Measurements from ENCODE around the gene MTREX.
"Not testable (repeated sequence)": the region's sequence is repeated elsewhere in the genome, so short reads cannot be mapped to it uniquely, and the experiment has no call there.

Gene MTREX

DNA sequence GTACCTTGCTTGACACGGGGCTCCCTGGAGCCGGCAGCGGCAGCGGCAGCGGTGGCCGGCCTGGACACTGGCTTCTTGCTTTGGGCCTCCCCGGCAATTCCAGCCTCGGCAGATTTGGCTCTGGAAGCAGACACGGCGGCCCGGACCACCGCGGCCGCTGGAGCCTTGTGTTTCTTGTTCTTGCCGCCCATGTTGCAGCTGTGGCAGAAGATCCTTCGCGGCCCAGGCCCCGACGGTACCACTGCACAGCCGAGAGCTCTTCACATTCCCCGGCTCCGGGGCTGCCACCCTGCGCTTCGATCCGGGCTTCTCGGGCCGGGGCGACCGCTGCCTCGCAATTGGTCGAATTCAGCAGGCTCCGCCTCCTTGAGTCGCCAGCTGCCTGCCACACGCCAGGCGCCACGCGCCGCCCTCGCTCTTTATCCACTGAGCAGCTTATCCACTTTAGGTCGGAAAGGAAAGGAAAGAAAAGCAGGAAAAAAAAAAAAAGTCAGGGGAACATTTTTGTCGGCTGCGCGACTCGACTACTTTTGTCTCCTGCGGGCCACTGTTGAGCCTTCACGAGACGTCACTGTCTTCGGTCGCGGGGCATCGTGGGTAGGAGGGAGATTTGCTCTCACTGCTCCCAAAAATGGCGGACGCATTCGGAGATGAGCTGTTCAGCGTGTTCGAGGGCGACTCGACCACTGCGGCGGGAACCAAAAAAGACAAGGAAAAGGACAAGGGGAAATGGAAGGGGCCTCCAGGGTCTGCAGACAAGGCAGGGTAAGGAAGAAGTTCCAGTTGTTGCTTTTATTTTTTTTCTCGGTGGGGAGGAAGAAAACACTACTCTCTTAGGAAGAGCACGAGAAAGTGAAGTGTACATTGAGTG is at the start of gene MTREX, which contains the start of gene DHX29:
MTREX (plus strand) TSS at position 607 of the 871 bp plus-strand sequence; CDS start at position 632, 25 bp downstream.
DHX29 (minus strand) TSS at position 312 of the 871 bp plus-strand sequence; CDS start at position 191, 121 bp downstream.
- peak; percentile 90 for DNase-seq (ENCODE audit: low read depth)

- no peak for DNase-seq (ENCODE audit: low read depth)
Measured at GRCh38 chr5:55258339-55258738, 49.5 kb upstream of the MTREX start.

DNA sequence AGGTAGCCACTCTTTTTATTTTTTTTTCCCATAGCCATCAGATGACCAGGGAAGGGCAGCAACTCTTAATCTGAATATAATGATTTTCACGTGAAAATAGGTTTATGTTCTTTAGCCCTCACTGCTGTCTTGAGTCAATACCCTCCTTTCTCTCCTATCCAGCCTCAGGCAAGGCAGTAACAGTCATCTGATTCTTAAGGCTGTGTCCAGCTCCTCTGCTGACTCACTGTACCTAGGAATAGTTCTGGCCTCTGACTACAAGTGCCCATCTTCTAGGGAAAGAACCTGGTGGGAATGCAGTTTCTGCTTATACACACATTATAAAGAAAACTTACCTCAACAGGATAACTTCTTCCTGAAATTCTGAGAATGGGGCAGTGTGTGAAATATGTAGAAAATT is 31.0 kb upstream of the MTREX start:
- no peak for DNase-seq (ENCODE audit: low read depth)

- peak; percentile 5 for DNase-seq (ENCODE audit: low read depth)
Measured at GRCh38 chr5:55278778-55279177, 29.0 kb upstream of the MTREX start.

DNA sequence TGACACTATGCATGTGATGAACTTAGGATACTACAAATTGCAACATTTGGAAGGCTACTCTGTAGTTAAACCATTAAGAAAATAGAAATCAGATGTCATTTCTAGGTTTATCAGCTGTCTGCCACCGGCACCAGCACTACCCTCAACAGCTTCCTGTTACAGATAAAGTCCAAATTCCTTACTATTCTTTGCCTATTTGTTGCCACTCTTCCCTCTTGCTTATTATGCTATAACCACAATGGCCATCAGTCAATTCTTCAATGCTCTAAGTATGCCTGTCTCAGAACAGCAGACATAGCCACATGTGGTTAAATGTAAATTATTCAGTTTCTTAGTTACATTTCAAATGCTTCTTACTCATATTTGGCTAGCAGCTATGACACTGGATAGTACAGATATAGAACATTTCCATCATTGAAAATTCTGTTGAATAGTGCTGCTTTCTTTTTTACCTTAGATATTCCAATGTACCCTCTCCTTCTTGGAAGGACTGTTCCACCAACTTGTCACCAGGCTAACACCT is 21.3 kb upstream of the MTREX start:
- DNase-seq (ENCODE audit: low read depth): no peak

- DNase-seq (ENCODE audit: low read depth): no peak
Measured at GRCh38 chr5:55289808-55290207, 18.0 kb upstream of the MTREX start.

DNA sequence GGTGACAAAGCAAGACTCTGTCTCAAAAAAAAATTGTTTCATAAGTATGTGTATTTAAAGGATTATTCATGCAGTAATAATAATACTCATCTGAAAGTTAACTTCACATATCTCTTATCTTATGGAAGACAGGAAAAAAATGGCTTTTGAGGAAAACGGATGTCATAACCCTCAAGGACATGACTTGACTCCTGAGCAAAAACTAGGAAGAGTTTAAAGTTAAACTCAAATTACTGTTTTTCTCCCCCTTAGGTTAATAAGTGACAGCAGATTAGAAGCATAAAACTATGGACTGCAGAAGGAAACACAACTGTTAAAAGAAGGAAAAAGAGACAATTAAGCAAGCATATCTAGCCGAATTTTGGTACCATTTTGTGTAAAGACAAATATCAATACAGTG is 16.8 kb upstream of the MTREX start:
- DNase-seq (ENCODE audit: low read depth): no peak

DNA sequence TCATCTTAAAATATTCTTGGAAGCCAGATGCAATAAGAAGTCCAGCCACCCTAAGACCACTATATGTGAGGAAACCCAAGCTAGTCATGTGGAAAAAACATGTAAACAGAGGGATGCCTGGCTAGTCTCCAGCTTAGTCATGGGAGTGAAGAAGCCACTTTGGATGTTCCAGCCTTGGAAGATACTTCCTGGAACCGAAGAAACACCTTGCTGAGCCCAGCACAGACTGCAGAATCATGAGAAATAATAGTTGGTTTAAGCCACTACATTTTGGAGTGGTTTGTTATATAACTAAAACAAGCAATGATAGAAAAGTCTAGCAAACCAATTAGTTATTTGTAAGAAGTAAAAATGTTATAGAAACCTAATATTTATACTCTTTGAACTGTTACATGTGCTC is 12.9 kb upstream of the MTREX start:
- no peak for DNase-seq (ENCODE audit: low read depth)

DNA sequence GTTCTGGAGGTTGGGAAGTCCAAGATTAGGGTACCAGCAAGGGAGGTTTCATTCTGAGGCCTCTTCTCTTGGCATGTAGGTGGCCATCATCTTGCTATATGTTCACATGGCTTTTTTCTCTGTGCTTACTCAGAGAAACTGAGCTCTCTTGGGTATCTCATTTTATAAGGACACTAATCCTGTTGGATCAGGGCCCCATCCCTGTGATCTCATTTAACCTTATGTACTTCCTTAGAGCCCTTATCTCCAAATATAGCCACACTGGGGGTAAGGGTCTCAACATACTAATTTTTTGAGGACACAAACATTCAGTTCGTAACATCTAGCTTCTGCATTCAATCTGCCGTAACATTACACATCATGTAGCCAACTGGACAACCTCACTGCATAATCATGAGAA is 6.9 kb upstream of the MTREX start:
- no peak for DNase-seq (ENCODE audit: low read depth)

GRCh38 chr5:55303238-55303690 is 4.5 kb upstream of the MTREX start:
- peak; percentile 91 for DNase-seq (ENCODE audit: low read depth)

DNA sequence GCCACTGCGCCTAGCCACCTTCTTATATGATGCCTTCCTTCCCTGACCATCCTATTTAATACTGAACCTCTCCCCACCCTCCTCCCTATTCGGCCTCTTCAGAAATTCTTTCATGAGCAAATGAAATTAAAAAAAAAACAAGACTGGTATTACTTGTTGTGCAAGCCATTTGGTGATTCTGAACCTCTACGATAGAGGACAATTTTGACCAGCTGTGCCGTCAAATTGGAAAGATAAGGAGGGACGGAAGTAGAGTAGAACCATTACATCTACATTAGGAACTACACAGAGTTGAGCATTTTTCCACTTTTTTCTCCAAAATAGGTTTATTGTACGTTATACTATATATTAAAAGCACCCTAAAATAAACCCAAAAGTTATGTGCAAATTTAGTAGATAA is 3.2 kb upstream of the MTREX start:
- DNase-seq (ENCODE audit: low read depth): no peak

GRCh38 chr5:55305345-55305744 is 2.4 kb upstream of the MTREX start:
- no peak for DNase-seq (ENCODE audit: low read depth)

DNA sequence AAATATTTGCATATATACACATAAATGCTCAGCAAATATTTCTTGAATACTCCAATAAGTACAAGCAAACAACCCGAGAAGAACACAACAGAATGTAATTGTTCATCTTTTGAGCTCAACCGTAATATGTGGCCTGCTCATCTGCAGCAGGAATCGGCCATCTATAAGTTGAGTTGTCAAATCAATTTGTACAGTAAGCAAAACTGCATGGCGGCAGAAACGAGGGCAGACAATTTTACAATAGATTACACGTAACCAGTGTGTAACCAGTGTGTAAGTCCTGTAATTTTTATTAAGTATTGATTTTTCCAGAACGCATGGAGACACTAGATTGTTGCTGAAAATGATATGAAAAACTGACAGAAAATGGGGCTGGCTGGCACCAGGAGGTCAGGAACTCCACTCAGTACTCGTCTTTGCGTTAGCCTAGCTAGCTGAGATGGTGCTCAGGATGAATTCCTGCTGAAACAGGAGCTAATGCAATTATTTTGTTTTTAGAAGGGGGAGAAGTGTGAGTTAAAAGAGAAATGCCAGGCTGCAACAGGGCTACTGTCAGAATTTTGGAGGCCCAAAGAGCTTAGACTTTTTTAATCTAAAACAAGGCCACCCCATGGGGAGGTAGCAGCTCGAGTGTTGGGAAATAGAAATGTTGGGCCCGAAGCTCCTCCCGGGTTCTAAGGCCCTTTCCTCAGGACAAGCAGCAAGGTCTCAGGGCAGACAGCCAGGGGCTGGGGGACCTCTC is 977 bp upstream of the MTREX start:
- DNase-seq (ENCODE audit: low read depth): no peak

DNA sequence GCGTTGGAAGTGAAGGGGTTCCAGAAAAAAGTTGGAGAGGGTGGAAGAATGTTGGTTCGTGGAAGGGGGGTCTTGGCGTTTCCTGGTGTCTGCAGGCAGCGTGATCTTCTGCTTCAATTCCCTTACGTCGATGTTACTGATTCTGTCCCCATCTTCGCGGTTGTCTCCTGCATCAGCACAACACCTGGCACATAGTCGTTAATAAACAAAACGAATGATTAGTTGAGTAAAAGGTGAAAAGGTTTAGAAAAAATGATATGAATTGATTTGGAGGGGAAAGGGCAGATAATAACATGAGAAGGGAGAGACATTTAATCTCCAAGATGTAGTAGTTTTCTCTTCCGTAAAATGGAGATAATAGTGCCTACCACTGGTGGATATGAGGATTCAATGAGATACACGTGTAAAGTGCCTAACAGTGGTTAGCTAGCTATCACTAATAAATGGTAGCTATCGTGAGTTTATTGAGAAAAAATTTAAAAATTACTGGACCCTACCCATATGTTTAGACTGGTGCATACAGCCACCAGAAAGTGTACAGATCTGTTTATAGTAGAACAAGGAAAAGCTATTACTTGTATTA is 556 bp downstream of the MTREX start:
- DNase-seq (ENCODE audit: low read depth): peak; percentile 10

- no peak for DNase-seq (ENCODE audit: low read depth)
Measured at GRCh38 chr5:55313870-55314617, 6.3 kb downstream of the MTREX start.

GRCh38 chr5:55316289-55316688 is 8.5 kb downstream of the MTREX start:
- no peak for DNase-seq (ENCODE audit: low read depth)

DNA sequence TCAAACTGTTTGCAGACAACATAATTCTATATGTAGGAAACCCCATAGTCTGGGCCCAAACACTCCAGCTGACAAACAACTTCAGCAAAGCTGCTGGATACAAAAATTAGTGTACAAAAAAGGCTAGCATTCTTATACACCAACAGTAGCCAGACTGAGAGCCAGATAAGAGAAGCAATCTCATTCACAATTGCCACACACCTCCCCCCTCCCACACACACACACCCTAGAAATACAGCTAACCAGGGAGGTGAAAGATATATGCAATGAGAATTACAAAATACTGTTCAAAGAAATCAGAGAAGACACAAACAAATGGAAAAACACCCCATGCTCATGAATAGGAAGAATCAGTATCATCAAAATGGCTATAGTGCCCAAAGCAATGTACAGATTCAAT is 9.0 kb downstream of the MTREX start:
- no peak for DNase-seq (ENCODE audit: low read depth)

- DNase-seq (ENCODE audit: low read depth): not testable (repeated sequence)
Measured at GRCh38 chr5:55318237-55318636, 10.4 kb downstream of the MTREX start.

- DNase-seq (ENCODE audit: low read depth): peak; percentile 2
Measured at GRCh38 chr5:55319491-55319890, 11.7 kb downstream of the MTREX start.

DNA sequence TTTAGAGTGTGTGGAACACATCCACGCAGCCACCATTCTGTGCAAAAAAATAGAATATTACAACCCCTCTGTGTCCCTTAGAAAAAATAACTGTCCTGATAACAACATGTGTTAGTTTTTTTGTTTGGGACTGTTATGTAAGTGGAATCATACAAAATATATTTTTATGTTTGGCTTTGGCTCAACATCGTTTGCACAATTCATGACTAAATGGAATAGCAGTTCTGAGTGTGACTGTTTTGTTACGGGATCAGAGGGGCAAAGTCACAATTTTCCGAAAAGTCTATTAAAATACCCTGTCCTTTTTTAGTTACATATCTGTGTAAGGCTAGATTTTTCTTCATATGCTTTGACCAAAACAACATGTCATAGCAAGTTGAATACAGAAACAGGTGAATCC is 12.8 kb downstream of the MTREX start:
- peak; percentile 44 for DNase-seq (ENCODE audit: low read depth)

DNA sequence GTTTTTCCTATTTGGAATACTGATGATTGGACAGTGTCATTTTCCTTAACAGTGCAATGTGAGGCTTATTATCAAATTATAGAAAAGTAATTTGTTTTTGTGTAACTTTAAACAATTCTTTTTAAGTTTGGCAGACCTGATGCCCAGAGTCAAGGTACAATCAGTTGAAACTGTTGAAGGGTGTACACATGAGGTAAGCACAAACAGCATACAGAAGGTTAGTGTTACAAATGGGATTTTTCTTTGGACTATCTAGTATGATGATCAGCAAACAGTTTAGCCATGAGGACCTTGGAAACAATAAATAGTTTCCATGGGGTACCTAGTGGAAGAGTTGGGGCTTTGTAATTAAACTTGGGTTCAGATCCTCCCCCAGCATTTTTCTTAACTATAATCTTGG is 16.2 kb downstream of the MTREX start:
- DNase-seq (ENCODE audit: low read depth): no peak

All from fibroblast of gingiva (primary cell).